GM18870 (cell line): ENCODE results near the gene AICDA.
"Not testable (repeated sequence)": the region's sequence is repeated elsewhere in the genome, so short reads cannot be mapped to it uniquely, and the experiment has no call there.

ENCODE experiments used
- ATAC-seq: cut with Tn5 transposase; IDR thresholded peaks from one replicate; pipeline ENCODE4 v1.9.1; 2021; ENCODE audit warnings: moderate library complexity; ENCODE audit not compliant: unreplicated experiment

AICDA gene

GRCh38 chr12:8613881-8614280 is 1.2 kb upstream of the AICDA start:
- ATAC-seq, result not testable (repeated sequence)

DNA sequence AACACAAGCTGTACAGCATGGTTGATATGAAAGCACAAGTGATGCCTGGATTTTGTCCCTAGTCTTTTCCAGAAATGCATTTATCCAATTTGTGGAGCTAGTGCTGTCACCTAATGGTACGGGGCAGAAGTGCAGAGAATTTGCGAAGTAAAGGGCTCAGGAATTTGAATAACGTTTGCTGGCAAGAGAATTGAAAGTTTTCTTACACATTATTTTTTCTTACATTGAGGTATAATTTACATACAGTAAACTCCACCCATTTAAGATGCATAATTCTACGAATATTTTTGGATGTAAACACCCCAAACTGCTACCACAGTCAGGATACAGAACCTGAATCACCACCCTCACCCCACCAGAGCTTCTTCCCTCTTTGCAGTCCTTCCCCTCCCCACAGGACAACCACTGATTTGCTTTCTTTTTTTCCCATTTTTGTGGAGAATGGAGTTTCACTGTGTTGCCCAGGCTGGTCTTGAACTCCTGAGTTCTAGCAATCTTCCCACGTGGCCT is 3.5 kb downstream of the AICDA start:
- no peak for ATAC-seq

GRCh38 chr12:8606890-8607289 is 5.8 kb downstream of the AICDA start:
- ATAC-seq, result no peak

GRCh38 chr12:8605057-8605456 is 7.6 kb downstream of the AICDA start:
- no peak for ATAC-seq

GRCh38 chr12:8603856-8604255 is 8.8 kb downstream of the AICDA start:
- no peak for ATAC-seq

DNA sequence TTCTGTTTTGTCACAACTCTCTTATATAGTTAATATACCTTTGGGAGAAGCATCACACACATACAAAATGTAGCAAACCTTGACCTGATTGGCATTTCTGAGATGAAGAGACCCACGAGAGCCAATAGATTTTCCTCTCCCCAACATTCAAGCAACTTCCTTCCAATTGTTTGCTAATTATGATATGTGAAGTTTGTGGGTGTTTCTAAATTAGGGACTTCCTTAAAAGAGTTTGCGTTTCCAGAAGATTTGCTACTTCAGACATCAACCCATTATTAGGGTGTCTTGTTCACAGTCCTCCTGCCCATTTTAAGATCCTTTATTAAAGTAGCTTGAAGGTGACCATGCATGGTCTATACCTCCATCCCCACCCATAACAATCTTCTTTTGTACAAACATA is 9.4 kb downstream of the AICDA start:
- no peak for ATAC-seq

- ATAC-seq, result no peak
These were observed 16.1 kb downstream of the AICDA start for GRCh38 chr12:8596561-8596960.

- no peak for ATAC-seq
These were observed 18.6 kb downstream of the AICDA start for GRCh38 chr12:8594072-8594471.

GRCh38 chr12:8593246-8593645 is 19.4 kb downstream of the AICDA start:
- no peak for ATAC-seq

- ATAC-seq, result no peak
These were observed 21.7 kb downstream of the AICDA start for GRCh38 chr12:8590842-8591545.

DNA sequence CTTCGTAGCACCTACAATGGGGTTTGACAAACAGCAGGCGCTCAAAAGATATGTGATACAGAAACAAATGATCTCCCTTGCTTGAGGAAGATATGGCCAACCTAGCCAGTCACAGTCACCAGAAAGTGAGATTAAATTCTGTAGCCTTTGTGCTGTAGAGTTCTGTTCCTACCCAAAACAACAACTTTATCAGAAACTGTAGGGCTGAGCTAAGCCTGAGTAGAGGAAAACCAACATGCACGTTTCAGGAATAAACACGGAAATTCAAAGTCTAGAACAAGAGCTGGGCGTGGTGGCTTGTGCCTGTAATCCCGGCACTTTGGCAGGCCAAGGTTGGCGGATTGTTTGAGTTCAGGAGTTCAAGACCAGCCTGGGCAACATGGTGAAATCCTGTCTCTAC is 23.0 kb downstream of the AICDA start:
- no peak for ATAC-seq

DNA sequence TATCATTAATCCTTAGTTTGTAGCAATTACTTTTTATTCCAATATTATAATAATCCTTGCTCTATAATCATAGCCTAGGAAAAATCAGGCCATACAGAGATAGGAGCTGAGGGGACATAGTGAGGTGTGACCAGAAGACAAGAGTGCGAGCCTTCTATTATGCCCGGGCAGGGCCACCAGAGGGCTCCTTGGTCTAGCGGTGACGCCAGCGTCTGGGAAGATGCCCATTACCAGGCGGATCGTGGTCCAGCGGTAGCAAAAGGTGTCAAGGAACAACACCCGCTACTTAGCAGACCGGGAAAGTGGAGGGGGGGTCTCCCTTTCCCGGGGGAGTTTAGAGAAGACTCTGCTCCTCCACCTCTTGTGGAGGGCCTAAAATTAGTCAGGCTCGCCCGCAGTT is 28.2 kb downstream of the AICDA start:
- not testable (repeated sequence) for ATAC-seq

GRCh38 chr12:8584004-8584403 is 28.7 kb downstream of the AICDA start:
- no peak for ATAC-seq

- ATAC-seq, result no peak
These were observed 31.4 kb downstream of the AICDA start for GRCh38 chr12:8581098-8581784.

GRCh38 chr12:8577879-8578278 is 34.8 kb downstream of the AICDA start:
- ATAC-seq, result no peak

- ATAC-seq, result no peak
These were observed 40.2 kb downstream of the AICDA start for GRCh38 chr12:8572507-8572906.

GRCh38 chr12:8566525-8566924 is 46.1 kb downstream of the AICDA start:
- ATAC-seq, result no peak

DNA sequence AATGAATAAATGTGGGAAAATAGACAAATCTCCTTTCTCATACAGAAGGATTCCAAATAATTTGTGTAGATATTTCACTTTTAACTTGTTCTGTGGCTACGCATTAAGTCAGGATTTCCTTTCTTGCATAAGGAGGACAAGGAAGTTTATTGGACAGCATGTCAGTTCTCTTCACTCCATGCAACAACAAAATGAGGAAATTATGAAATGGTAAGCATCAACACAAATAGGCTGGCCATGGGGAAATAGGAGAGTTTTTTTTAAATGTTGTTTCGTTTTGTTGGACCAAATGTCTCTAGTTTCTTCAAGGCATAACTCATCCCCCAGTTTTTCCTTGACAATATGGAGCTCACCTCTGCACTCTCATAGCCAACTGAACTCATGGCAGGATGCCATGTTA is 46.6 kb downstream of the AICDA start:
- ATAC-seq, result not testable (repeated sequence)

- ATAC-seq, result no peak
These were observed 48.0 kb downstream of the AICDA start for GRCh38 chr12:8564656-8565055.

- no peak for ATAC-seq
These were observed 49.3 kb downstream of the AICDA start for GRCh38 chr12:8563356-8563755.

DNA sequence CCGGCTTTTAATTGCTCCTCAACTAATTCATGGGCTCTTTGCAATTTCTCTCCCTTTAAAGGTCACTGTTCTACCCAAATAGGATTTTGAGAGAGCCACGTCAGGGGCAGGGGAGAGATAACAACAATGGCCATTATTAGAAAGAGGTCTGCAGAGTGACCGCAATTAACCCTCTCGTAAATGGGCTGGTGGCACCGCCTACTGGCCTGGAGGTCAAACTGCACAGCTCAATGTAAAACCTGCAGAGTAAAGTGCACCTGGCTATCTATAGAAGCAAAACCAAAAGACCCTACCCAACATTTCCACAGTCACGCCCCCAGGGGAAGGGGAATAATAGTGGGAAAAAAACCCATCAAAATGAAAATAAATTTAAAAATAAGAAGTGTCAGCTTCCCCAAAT is 50.3 kb downstream of the AICDA start:
- no peak for ATAC-seq

- no peak for ATAC-seq
These were observed 51.6 kb downstream of the AICDA start for GRCh38 chr12:8561011-8561410.
